DND-41 (cell line): Measurements from ENCODE around the gene CEP164.
"Not testable (repeated sequence)": the region's sequence is repeated elsewhere in the genome, so short reads cannot be mapped to it uniquely, and the experiment has no call there.

Experiments
- ATAC-seq: fragments of 200-7000 bp; cut with Tn5 transposase; 3 replicates; pipeline ENCODE4 v1.9.1; 2021; ENCODE audit warnings: low read depth; ENCODE audit not compliant: insufficient read depth
- DNase-seq: peaks from one replicate; pipeline ENCODE4 v3.0.0-alpha.2; 2020
- H2AFZ ChIP-seq: 2 replicates; pipeline ENCODE4 v1.6.0; 2012; ENCODE audit warnings: low read depth, low read length
- H3K27ac ChIP-seq: 2 replicates; pipeline ENCODE4 v1.5.1; 2012; ENCODE audit warnings: low read length, inconsistent platforms
- H3K27me3 ChIP-seq: fragments of 200-600 bp; sonication (generic); 2 replicates; pipeline ENCODE4 v1.6.0; 2012; ENCODE audit warnings: low read length, mild to moderate bottlenecking, inconsistent platforms; ENCODE audit not compliant: insufficient read depth, poor library complexity
- H3K36me3 ChIP-seq: 2 replicates; pipeline ENCODE4 v1.5.1; 2012; ENCODE audit warnings: low read length, inconsistent platforms; ENCODE audit not compliant: insufficient read depth
- H3K4me1 ChIP-seq: 2 replicates; pipeline ENCODE4 v1.5.1; 2012; ENCODE audit warnings: mild to moderate bottlenecking, low read length; ENCODE audit not compliant: insufficient read depth
- H3K4me2 ChIP-seq: 2 replicates; pipeline ENCODE4 v1.6.0; 2012; ENCODE audit warnings: mild to moderate bottlenecking, moderate library complexity, low read length, inconsistent platforms; ENCODE audit not compliant: insufficient read depth
- H3K4me3 ChIP-seq, 2 experiments: fragments of 200-600 bp in 1 of 2; shearing (Covaris generic) in 1 of 2; 2 replicates each; pipeline ENCODE4 v1.5.1; 2012 to 2016; ENCODE audit warnings: inconsistent platforms in 2 of 2, low read length in 2 of 2, mild to moderate bottlenecking in 2 of 2, low read depth in 1 of 2, moderate library complexity in 1 of 2
- H3K79me2 ChIP-seq: 2 replicates; pipeline ENCODE4 v1.6.0; 2012; ENCODE audit warnings: low read length, inconsistent platforms; ENCODE audit not compliant: insufficient read depth
- H3K9ac ChIP-seq: 2 replicates; pipeline ENCODE4 v1.6.0; 2012; ENCODE audit warnings: low read depth, mild to moderate bottlenecking, inconsistent platforms, low read length, moderate library complexity
- H3K9me3 ChIP-seq: 2 replicates; pipeline ENCODE4 v1.5.1; 2012; ENCODE audit warnings: low read length, moderate library complexity, mild to moderate bottlenecking, inconsistent platforms; ENCODE audit not compliant: insufficient read depth, severe bottlenecking
- H4K20me1 ChIP-seq: 2 replicates; pipeline ENCODE4 v1.6.0; 2012; ENCODE audit warnings: low read length; ENCODE audit not compliant: insufficient read depth
- EZH2 ChIP-seq: IDR thresholded peaks from 3 replicates; pipeline ENCODE4 v1.6.1; 2012; ENCODE audit warnings: borderline replicate concordance, low read depth, mild to moderate bottlenecking, moderate library complexity, low read length, inconsistent platforms; ENCODE audit not compliant: severe bottlenecking
- TF ChIP-seq, protein P1 (sequence below): IDR thresholded peaks from 2 replicates; pipeline ENCODE4 v1.5.1; 2012; ENCODE audit warnings: borderline replicate concordance, low read length, moderate library complexity, mild to moderate bottlenecking; ENCODE audit not compliant: poor library complexity, severe bottlenecking; ENCODE audit errors: extremely low read depth

Gene CEP164

GRCh38 chr11:117395476-117395875, 67.8 kb downstream of the CEP164 start:
- ATAC-seq (no peak), DNase-seq (no peak)
- H3K27ac ChIP-seq = no peak overlapping the region
- H3K4me1 ChIP-seq = no peaks in the 10 kb centered on the region
- no peak overlapping the region for H3K4me3 ChIP-seq
- peaks cover 51% of the 10 kb centered on the region for H3K36me3 ChIP-seq
- no peak overlapping the region for H3K4me2 ChIP-seq
- peaks cover 4% of the 10 kb centered on the region for H3K9me3 ChIP-seq
- H3K79me2 ChIP-seq = no peaks in the 10 kb centered on the region
- TF ChIP-seq, protein P1, sequence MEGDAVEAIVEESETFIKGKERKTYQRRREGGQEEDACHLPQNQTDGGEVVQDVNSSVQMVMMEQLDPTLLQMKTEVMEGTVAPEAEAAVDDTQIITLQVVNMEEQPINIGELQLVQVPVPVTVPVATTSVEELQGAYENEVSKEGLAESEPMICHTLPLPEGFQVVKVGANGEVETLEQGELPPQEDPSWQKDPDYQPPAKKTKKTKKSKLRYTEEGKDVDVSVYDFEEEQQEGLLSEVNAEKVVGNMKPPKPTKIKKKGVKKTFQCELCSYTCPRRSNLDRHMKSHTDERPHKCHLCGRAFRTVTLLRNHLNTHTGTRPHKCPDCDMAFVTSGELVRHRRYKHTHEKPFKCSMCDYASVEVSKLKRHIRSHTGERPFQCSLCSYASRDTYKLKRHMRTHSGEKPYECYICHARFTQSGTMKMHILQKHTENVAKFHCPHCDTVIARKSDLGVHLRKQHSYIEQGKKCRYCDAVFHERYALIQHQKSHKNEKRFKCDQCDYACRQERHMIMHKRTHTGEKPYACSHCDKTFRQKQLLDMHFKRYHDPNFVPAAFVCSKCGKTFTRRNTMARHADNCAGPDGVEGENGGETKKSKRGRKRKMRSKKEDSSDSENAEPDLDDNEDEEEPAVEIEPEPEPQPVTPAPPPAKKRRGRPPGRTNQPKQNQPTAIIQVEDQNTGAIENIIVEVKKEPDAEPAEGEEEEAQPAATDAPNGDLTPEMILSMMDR = no peak
- no peak for TF ChIP-seq EZH2
- H4K20me1 ChIP-seq = no peaks in the 10 kb centered on the region
- no peak overlapping the region for H2AFZ ChIP-seq
- H3K27me3 ChIP-seq = no peaks in the 10 kb centered on the region
- no peak overlapping the region for H3K9ac ChIP-seq

DNA sequence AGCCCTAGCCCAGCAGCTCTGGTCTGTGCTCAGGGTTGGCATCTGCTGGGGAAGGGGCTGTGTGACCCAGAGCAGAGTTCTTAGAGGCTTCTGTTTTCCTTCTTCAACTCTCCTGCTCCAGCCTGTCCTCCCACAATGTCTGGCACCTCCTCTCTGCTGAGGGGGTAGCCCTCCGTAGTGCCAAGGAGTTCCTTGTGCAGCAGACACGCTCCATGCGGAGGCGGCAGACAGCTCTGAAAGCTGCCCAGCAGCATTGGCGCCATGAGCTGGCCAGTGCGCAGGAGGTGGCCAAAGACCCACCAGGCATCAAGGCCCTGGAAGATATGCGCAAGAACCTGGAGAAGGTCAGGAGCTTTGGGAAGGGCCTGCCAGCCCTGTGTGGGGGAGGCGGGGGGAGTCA, 69.3 kb downstream of the CEP164 start:
- no peak overlapping the region for H3K27ac ChIP-seq
- TF ChIP-seq EZH2 = no peak
- TF ChIP-seq, protein P1 = no peak
- DNase-seq (no peak), ATAC-seq (no peak)
- H3K9ac ChIP-seq = no peak overlapping the region
- H3K27me3 ChIP-seq = no peaks in the 10 kb centered on the region
- no peaks in the 10 kb centered on the region for H3K4me1 ChIP-seq
- H4K20me1 ChIP-seq = no peaks in the 10 kb centered on the region
- H3K79me2 ChIP-seq = no peaks in the 10 kb centered on the region
- no peak overlapping the region for H2AFZ ChIP-seq
- peaks cover 46% of the 10 kb centered on the region for H3K36me3 ChIP-seq
- H3K4me2 ChIP-seq = no peak overlapping the region
- H3K4me3 ChIP-seq = no peak overlapping the region
- peaks cover 4% of the 10 kb centered on the region for H3K9me3 ChIP-seq

DNA sequence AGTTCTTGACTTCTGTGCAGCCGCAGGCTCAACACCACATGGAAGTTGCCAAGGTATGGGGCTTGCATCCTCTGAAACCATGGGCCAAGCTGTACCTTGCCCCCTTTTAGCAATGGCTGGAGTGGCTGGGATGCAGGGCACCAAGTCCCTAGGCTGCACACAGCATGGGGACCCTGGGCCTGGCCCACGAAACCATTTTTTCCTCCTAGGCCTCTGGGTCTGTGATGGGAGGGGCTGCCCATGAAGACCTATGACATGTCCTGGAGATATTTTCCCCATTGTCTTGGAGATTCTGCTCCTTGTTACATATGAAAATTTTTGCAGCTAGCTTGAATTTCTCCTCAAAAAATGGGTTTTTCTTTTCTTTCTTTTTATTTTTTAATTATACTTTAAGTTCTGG, 71.0 kb downstream of the CEP164 start:
- not testable (repeated sequence) for H3K79me2 ChIP-seq, H3K4me3 ChIP-seq, DNase-seq, H3K4me2 ChIP-seq, H3K4me1 ChIP-seq, H3K27me3 ChIP-seq, H2AFZ ChIP-seq, H3K27ac ChIP-seq, H3K9ac ChIP-seq, H4K20me1 ChIP-seq, ATAC-seq, H3K9me3 ChIP-seq
- peaks cover 33% of the 10 kb centered on the region for H3K36me3 ChIP-seq

- H3K9me3 ChIP-seq, H3K4me3 ChIP-seq, H3K79me2 ChIP-seq, H3K4me2 ChIP-seq, H3K9ac ChIP-seq, ATAC-seq, H3K27ac ChIP-seq, H3K4me1 ChIP-seq, H3K27me3 ChIP-seq, H2AFZ ChIP-seq, H4K20me1 ChIP-seq, DNase-seq: not testable (repeated sequence)
- peaks cover 32% of the 10 kb centered on the region for H3K36me3 ChIP-seq
These were observed 71.6 kb downstream of the CEP164 start for GRCh38 chr11:117399100-117399840.

- DNase-seq, ATAC-seq, H3K9me3 ChIP-seq, H3K4me1 ChIP-seq, H3K79me2 ChIP-seq, H4K20me1 ChIP-seq, H3K27ac ChIP-seq, H3K4me2 ChIP-seq, H3K9ac ChIP-seq, H3K4me3 ChIP-seq, H2AFZ ChIP-seq, H3K27me3 ChIP-seq: not testable (repeated sequence)
- peaks cover 24% of the 10 kb centered on the region for H3K36me3 ChIP-seq
These were observed 78.2 kb downstream of the CEP164 start for GRCh38 chr11:117405898-117406297.
